GM21526 (cell line): ENCODE measurements around the gene PTPRN2.
"Not testable (repeated sequence)": the region's sequence is repeated elsewhere in the genome, so short reads cannot be mapped to it uniquely, and the experiment has no call there.

Experiments used
- ATAC-seq: cut with Tn5 transposase; IDR thresholded peaks from one replicate; pipeline ENCODE4 v1.9.1; 2021; ENCODE audit warnings: moderate library complexity; ENCODE audit not compliant: unreplicated experiment, low FRiP score

Gene PTPRN2

DNA sequence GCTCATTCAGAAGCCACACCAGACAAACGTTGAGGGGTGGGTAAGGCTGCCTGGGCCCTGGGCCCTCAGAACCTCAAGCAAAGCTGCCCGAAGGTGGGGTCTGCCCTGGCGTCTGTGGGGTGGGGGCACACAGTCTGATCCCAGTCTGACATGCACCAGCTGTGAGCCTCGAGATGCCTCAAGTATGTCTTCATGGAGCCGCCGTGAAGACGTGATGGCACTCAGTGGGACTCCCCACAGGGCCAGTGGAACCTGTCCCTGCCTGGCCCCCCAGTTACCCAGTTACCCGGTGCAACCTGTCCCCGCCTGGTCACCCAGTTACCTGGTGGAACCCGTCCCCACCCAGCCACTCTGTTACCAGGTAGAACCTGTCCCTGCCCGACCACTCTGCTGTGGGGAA, 351.2 kb downstream of the PTPRN2 start:
- ATAC-seq: no peak

DNA sequence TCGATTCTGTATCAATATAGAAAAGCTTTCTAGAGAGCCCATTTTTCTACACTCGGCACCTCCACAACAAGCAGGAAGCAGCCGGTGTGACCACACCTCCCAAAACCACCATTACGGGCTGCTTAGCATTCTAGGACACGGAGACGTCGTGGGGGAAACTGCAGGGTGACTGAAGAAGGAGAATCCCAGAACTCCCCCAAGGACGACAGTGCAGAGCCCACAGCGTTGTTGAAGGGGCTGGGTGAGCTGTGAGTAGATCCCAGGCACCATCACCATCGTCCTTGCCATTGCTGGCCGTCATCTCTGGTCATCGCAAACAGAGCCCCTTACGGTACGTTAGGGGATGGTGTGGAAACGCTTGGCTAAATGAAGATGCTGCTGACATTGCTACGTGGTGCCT, 351.8 kb downstream of the PTPRN2 start:
- no peak for ATAC-seq

DNA sequence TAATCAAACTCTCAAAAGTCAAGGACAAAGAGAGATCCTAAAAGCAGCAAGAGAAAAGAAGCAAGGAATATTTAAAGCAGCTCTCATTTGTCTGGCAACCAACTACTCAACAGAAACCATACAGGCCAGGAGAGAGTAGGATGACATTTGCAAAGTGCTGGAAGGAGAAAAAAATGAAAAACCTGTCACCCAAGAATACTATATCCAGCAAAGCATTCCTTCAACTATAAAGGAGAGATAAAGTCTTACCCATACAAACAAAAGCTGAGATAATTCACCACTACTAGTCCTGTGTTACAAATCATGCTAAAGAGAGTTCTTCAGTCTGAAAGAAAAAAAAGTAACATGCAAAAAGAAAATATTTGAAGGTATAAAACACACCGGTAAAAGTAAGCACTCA, 357.7 kb downstream of the PTPRN2 start:
- no peak for ATAC-seq

DNA sequence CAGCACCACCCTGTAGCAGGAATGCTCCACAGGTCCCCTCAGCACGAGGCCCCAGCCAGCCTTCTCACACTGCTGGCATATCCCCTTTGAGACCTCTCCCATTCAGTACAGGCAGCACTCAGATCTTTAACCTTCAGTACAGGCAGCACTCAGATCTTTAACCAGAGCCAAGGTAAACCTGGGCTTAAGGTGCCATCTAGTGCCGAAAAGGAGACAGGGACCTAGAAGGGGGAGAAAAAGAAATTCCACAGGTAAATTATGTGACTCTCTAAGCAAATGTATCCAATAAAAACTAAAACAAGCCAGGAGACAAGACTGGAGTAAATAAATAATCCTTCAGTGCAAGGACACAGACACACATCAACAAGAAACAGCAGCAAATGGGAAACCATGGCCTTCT, 358.6 kb downstream of the PTPRN2 start:
- no peak for ATAC-seq

DNA sequence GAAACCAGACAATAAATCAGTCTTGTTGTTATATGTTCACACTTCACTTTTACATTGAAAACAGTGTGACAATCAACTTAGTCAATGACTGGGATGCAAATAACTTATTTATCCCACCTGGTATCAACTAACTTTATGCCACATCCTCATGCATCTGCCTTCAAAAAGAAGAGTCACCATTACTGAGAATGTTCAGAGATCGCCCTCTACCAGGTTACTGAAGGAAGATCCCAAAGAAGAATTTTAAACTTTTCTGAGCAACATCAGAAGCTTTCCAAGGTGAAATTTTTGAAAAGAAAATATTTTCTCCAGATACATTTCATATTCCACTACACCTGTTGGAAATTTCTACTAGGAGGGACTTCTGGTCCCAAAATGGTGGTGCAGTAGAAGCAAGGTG, 359.5 kb downstream of the PTPRN2 start:
- no peak for ATAC-seq

- ATAC-seq: no peak
Measured at GRCh38 chr7:158227258-158227984, 360.2 kb downstream of the PTPRN2 start.

DNA sequence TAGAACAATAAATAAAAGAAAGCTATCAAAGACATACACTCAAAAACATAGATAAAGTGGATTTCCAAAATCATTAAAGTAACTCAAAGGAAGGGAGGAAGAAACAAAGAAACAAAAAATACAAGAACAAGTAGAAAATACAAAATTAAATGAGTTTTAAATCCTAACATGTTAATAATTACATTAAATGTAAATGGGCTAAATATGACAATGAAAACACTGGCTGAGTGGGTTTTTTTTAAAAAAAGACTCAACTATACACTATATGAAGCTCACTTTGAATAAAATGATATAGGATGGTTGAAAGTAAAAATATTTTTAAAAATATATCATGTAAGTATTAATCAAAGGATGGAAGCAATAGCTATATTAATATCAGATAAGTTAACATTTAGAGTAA, 371.4 kb downstream of the PTPRN2 start:
- no peak for ATAC-seq

DNA sequence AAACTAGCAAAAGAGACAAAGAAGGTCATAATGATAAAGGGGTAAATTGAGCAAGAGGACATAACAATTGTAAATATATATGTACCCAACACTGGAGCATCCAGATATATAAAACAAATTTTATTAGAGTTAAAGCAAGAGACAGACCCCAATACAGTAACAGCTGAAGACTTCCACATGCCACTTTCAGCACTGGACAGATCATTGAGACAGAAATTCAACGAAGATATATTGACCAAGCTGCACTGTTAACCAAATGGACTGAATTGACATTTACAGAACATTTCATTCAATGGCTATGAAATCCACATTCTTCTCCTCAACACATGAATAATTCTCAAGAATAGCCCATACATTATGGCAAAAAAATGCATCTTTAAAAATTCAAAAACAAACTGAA, 378.2 kb downstream of the PTPRN2 start:
- no peak for ATAC-seq

- no peak for ATAC-seq
Measured at GRCh38 chr7:158206341-158206740, 381.3 kb downstream of the PTPRN2 start.

DNA sequence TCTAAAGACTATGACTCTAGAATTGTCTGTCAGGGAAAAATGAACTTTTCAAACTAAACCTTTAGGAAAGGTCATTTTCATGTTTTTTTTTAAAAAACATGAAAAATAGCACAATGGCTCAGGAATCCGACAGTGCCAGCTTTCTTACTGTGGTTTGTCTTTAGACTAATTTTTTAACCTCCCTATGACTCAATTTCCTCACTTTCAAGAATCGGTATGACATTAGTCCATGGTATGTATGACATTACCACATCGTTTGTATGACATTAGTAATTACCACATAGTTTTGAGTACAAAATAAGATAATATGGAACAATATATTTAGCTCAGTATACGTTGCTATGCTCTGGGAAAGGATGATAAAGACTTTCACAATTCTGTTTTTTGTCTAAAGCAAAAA, 383.2 kb downstream of the PTPRN2 start:
- no peak for ATAC-seq

DNA sequence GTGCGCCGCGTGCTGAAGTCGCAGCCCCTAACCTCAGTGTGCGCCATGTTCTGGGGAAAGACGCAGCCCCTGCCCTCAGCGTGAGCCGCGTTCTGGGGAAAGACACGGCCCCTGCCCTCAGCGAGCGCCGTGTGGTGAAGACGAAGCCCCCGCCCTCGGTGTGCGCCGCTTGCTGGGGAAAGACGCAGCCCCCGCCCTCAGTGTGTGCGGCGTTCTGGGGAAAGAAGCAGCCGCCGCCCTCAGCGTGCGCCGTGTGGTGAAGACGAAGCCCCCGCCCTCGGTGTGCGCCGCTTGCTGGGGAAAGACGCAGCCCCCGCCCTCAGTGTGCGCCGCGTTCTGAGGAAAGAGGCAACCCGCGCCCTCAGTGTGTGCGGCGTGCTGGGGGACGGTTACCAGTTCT, 383.7 kb downstream of the PTPRN2 start:
- not testable (repeated sequence) for ATAC-seq

DNA sequence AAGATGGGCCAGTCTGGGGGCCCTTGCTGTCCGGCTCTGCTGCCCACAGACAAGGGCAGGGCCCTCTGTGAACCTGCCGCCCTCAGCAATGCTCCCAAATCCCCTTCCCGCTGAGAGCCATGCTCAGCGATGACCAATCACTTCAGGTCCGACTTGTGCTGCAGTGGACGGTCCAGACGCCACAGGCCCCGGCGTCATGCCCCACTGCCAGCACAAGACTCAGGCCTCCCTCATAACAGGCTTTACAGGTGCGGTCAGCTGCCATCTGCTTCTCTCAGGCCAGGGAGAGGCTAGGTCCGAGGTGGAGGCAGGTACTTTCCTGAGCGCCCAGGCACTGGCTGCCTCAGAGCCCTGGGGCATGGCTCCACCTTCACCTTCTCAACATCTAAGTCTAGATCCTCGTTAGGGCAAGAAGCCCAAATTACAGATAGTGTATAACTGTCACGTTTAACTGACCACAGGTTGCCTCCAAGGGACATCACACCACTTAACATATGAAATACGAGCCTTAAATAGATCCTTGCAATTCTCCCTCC, 393.2 kb downstream of the PTPRN2 start:
- no peak for ATAC-seq

- ATAC-seq: no peak
Measured at GRCh38 chr7:158193446-158193845, 394.2 kb downstream of the PTPRN2 start.

DNA sequence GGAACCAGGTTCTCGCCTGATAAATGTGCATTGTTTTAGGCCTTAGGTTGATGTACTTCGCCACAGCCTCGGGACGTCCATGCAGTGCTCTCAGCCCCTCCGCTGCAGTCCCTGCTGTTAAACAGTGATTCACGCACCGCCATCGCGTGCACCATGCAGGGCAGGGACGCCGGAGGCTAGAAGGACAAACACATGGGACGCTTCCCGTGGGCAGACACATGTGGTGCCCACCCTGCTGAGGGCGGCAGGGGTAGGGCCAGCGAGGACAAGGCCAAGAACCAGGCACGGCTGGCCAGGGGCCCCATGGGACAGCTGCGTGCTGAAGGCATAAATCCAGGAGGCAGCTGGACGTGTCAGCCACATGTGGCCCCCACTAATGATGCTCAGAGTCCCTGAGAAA, 394.7 kb downstream of the PTPRN2 start:
- ATAC-seq: no peak

- no peak for ATAC-seq
Measured at GRCh38 chr7:158192184-158192835, 395.3 kb downstream of the PTPRN2 start.

DNA sequence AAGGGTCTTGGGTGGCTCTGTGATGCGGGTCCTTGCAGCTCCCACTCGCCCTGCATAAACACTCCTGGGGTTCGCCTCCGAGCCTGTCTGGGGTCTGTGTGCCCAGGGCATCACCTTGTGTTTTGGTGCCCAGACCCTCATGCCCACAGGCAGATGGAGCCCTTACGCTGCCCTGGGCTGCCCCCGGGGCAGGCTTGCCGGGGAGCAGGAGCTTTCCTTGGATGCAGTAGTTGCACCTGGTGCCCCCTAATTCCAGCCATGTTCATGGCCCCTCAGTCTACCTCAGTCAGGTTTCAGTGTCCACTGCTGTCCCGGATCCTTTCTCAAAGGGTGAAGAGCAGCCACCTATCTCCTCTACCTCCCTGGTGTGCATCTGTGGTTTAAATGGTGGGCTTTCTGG, 396.0 kb downstream of the PTPRN2 start:
- ATAC-seq: no peak

DNA sequence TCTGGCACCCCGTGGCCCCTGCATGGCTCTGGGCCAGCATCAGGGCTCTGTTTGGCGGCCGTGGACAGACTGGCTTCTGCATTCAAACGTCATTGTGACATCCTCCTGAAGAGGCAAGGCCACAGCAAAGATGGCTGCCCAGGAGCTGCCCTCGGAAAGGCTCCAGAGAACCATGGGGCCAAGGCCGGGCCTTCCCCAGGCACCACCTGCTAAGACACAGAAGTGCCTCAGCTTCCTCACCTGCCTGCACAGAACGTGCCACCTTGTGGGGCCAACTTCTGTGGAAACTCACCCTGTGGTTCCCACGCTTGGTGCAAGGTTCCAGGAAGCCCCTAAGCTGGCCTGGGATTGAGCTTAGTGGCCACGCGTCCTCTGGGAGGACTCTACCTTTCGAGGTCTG, 396.9 kb downstream of the PTPRN2 start:
- no peak for ATAC-seq

DNA sequence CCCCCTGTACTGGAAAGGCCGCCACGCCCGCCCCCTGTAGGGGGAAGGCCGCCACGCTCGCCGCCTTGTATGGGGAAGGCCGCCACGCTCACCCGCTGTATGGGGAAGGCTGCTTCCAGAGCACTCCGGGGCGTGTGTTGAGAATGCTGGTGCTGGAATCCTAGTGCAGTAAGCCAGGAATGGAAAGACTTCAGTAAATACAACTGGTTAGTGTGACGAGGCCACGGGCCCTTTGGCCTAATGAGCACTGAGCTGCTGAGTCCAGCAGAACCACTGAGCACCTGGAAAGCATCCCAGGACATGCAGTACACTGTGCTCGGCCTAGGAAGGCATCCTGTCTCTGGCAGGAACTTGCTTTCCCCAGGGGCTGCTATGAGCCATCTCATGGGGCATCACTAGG, 398.9 kb downstream of the PTPRN2 start:
- ATAC-seq: no peak

- no peak for ATAC-seq
Measured at GRCh38 chr7:158187694-158187994, 400.0 kb downstream of the PTPRN2 start.

GRCh38 chr7:158186864-158187693, 400.5 kb downstream of the PTPRN2 start:
- ATAC-seq: no peak

DNA sequence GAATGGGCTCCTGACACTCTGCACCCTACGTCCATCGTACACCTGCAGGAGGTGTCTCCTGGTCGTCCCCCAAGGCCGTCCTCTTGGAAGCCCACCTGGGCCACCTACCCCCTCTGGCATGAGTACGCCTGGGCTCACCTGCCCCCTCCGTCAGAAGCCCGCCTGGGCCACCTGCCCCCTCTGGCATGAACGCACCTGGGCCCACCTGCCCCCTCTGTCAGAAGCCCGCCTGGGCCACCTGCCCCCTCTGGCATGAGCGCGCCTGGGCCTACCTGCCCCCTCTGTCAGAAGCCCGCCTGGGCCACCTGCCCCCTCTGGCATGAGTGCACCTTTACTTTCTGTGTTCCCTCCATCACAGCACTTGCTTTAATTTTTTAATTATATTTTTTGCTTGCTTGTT, 401.2 kb downstream of the PTPRN2 start:
- ATAC-seq: no peak
